SK-N-SH (cell line): ENCODE data around the gene ATE1.

Experiments used
- CTCF ChIP-seq: fragments of 200-600 bp; sonication (generic); IDR thresholded peaks from 2 replicates; pipeline ENCODE4 v1.6.1; 2017; ENCODE audit warnings: antibody characterized with exemption, mild to moderate bottlenecking, moderate library complexity
- GABPA ChIP-seq: IDR thresholded peaks from 2 replicates; pipeline ENCODE4 v1.4.0; 2012; ENCODE audit warnings: low read depth, mild to moderate bottlenecking
- MAX ChIP-seq: IDR thresholded peaks from 2 replicates; pipeline ENCODE4 v1.4.0; 2012; ENCODE audit warnings: low read depth
- SIN3A ChIP-seq: IDR thresholded peaks from 2 replicates; pipeline ENCODE4 v1.6.1; 2012; ENCODE audit warnings: low read depth, mild to moderate bottlenecking, low read length, moderate library complexity, borderline replicate concordance
- YY1 ChIP-seq: IDR thresholded peaks from 2 replicates; pipeline ENCODE4 v1.4.0; 2012; ENCODE audit warnings: low read depth, mild to moderate bottlenecking
- ZBTB33 ChIP-seq: IDR thresholded peaks from 2 replicates; pipeline ENCODE4 v1.4.0; 2012; ENCODE audit warnings: low read depth, borderline replicate concordance

GRCh38 chr10:121965996-121966395, 38.2 kb upstream of the ATE1 start:
- TF ChIP-seq ZBTB33 (no peak), MAX (no peak), CTCF (no peak), SIN3A (no peak), GABPA (no peak), YY1 (no peak)
